Brain microvascular endothelial cell (primary cell): ENCODE data around the gene DMPK.

Source experiments
- DNase-seq: peaks from one replicate; pipeline ENCODE4 v3.0.0-alpha.2; 2020
- H3K27ac ChIP-seq: fragments of 250-450 bp; sonication (Bioruptor Pico); 2 replicates; pipeline ENCODE4 v1.5.1; 2020; ENCODE audit warnings: mild to moderate bottlenecking, moderate library complexity
- H3K27me3 ChIP-seq: fragments of 250-450 bp; sonication (Bioruptor Pico); replicated peaks from 2 replicates; pipeline ENCODE4 v1.5.1; 2020; ENCODE audit warnings: mild to moderate bottlenecking
- H3K36me3 ChIP-seq: fragments of 250-450 bp; sonication (Bioruptor Pico); replicated peaks from 2 replicates; pipeline ENCODE4 v1.5.1; 2020; ENCODE audit warnings: mild to moderate bottlenecking
- H3K4me3 ChIP-seq: 2 replicates; pipeline ENCODE4 v1.5.1; 2011; ENCODE audit warnings: low read depth, mild to moderate bottlenecking, control low read depth, low read length, moderate library complexity
- CTCF ChIP-seq: IDR thresholded peaks from 2 replicates; pipeline ENCODE4 v1.5.1; 2011; ENCODE audit warnings: low read depth, mild to moderate bottlenecking, moderate library complexity, low read length, control low read depth, inconsistent platforms; ENCODE audit errors: missing control alignments
- in situ Hi-C: cut with HindIII; loops from 2 replicates; pipeline ENCODE4 v1.10.0; 2017; ENCODE audit warnings: low sequenced_read_pairs, low pct_ligation_motif_present

Gene DMPK

GRCh38 chr19:45793876-45794275 is 11.6 kb upstream of the DMPK start:
- Histone ChIP-seq H3K36me3 (peaks cover 17% of the 10 kb centered on the region), H3K4me3 (no peak overlapping the region), H3K27me3 (no peaks in the 10 kb centered on the region), H3K27ac (no peak overlapping the region)
- in situ Hi-C loops: no loop called here
- DNase-seq: no peak
- TF ChIP-seq CTCF: no peak

DNA sequence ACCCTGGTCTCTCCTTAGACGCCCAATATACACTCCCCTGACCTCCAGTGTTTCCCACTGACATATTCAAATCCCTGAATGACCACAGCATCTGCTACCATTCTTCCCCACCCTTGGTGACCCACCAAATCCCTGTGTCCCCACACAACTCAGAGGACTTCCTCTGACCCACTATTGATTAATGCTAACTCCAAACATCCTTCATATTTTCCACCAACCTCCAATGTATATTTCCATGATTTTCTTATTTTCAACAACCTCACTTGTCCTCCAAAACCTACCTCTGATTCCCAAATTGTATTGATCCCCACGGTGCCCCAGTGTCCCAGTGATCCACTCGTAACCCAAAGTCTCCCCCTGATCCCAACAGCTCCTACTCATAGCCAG is 10.9 kb upstream of the DMPK start:
- Histone ChIP-seq H3K27me3 (no peaks in the 10 kb centered on the region), H3K27ac (no peak overlapping the region), H3K36me3 (peaks cover 22% of the 10 kb centered on the region), H3K4me3 (peak overlapping the region; percentile 22)
- TF ChIP-seq CTCF: no peak
- in situ Hi-C loops: no loop called here
- no peak for DNase-seq

GRCh38 chr19:45792470-45793177 is 10.3 kb upstream of the DMPK start, which contains the start of gene DMWD:
DMWD (minus strand) TSS chr19:45792845; CDS start chr19:45792756, 89 bp downstream.
- Histone ChIP-seq H3K27ac (peak within 1 kb of the TSS; percentile 75), H3K4me3 (peak within 1 kb of the TSS; percentile 88), H3K27me3 (no peaks in the 10 kb centered on the region), H3K36me3 (peaks cover 24% of the 10 kb centered on the region)
- peak; percentile 99 for DNase-seq
- no peak for TF ChIP-seq CTCF
- in situ Hi-C loops: no loop called here

GRCh38 chr19:45791744-45792469 is 9.6 kb upstream of the DMPK start:
- in situ Hi-C loops: no loop called here
- peak overlapping the region; percentile 75 for H3K27ac ChIP-seq
- H3K36me3 ChIP-seq: peaks cover 31% of the 10 kb centered on the region
- H3K27me3 ChIP-seq: no peaks in the 10 kb centered on the region
- TF ChIP-seq CTCF: no peak
- peak overlapping the region; percentile 88 for H3K4me3 ChIP-seq
- no peak for DNase-seq

GRCh38 chr19:45790942-45791341 is 8.7 kb upstream of the DMPK start:
- peak overlapping the region; percentile 88 for H3K4me3 ChIP-seq
- H3K36me3 ChIP-seq: peaks cover 41% of the 10 kb centered on the region

More at GRCh38 chr19:45790942-45791341, 8.7 kb upstream of the DMPK start:
- H3K27ac ChIP-seq: no peak overlapping the region
- in situ Hi-C loops: no loop called here
- no peak for TF ChIP-seq CTCF
- H3K27me3 ChIP-seq: no peaks in the 10 kb centered on the region
- no peak for DNase-seq
